Measurements from ENCODE around the gene CCL28.
A peak's percentile ranks its signal among the peaks of the same experiment; 100 is the strongest.
"Not testable (repeated sequence)": the region's sequence is repeated elsewhere in the genome, so short reads cannot be mapped to it uniquely, and the experiment has no call there.

CCL28 gene

GRCh38 chr5:43410414-43410813 is 1.8 kb downstream of the CCL28 start:
- H3K4me3 ChIP-seq (ENCODE audit: low read depth, low read length) = no peak overlapping the region
- no peak for TF ChIP-seq CTCF (IDR thresholded peaks at IDR 0.05; ENCODE audit: borderline replicate concordance, insufficient read depth, low read depth, low read length)

GRCh38 chr5:43409809-43410271 is 2.4 kb downstream of the CCL28 start:
- TF ChIP-seq CTCF (IDR thresholded peaks at IDR 0.05; ENCODE audit: borderline replicate concordance, insufficient read depth, low read depth, low read length) = no peak
- no peak overlapping the region for H3K4me3 ChIP-seq (ENCODE audit: low read depth, low read length)

- H3K4me3 ChIP-seq (ENCODE audit: low read depth, low read length) = not testable (repeated sequence)
Measured at GRCh38 chr5:43402524-43403066, 9.6 kb downstream of the CCL28 start.

GRCh38 chr5:43401827-43402226 is 10.4 kb downstream of the CCL28 start:
- TF ChIP-seq CTCF (IDR thresholded peaks at IDR 0.05; ENCODE audit: borderline replicate concordance, insufficient read depth, low read depth, low read length) = no peak
- no peak overlapping the region for H3K4me3 ChIP-seq (ENCODE audit: low read depth, low read length)

GRCh38 chr5:43400082-43400481 is 12.1 kb downstream of the CCL28 start:
- H3K4me3 ChIP-seq (ENCODE audit: low read depth, low read length) = no peak overlapping the region
- TF ChIP-seq CTCF (IDR thresholded peaks at IDR 0.05; ENCODE audit: borderline replicate concordance, insufficient read depth, low read depth, low read length) = no peak

- H3K4me3 ChIP-seq (ENCODE audit: low read depth, low read length) = peak overlapping the region; percentile 89
Measured at GRCh38 chr5:43396762-43397304, 15.4 kb downstream of the CCL28 start.

GRCh38 chr5:43390471-43390870 is 21.7 kb downstream of the CCL28 start:
- no peak overlapping the region for H3K4me3 ChIP-seq (ENCODE audit: low read depth, low read length)
- TF ChIP-seq CTCF (IDR thresholded peaks at IDR 0.05; ENCODE audit: borderline replicate concordance, insufficient read depth, low read depth, low read length) = no peak

More at GRCh38 chr5:43396762-43397304, 15.4 kb downstream of the CCL28 start:
- TF ChIP-seq CTCF (IDR thresholded peaks at IDR 0.05; ENCODE audit: borderline replicate concordance, insufficient read depth, low read depth, low read length) = no peak
